Peyer's patch (tissue), 4 donors: ENCODE data around the gene PCDH19.

Experiments used
- POLR2A ChIP-seq, 2 donors: fragments of 450-650 bp; IDR thresholded peaks; one replicate each; pipeline ENCODE4 v1.5.1; 2017; ENCODE audit warnings: antibody characterized with exemption in 2 of 2, mild to moderate bottlenecking in 2 of 2, moderate library complexity in 2 of 2
- TF ChIP-seq, protein P1 (sequence below), 6 experiments: fragments of 450-650 bp in 4 of 6; fragments of 200-600 bp in 2 of 6; sonication (generic) in 1 of 6; IDR thresholded peaks; one replicate each; pipeline ENCODE4 v1.5.1; 2017 to 2019; ENCODE audit warnings: antibody characterized with exemption in 6 of 6, mild to moderate bottlenecking in 3 of 6, moderate library complexity in 1 of 6

DNA sequence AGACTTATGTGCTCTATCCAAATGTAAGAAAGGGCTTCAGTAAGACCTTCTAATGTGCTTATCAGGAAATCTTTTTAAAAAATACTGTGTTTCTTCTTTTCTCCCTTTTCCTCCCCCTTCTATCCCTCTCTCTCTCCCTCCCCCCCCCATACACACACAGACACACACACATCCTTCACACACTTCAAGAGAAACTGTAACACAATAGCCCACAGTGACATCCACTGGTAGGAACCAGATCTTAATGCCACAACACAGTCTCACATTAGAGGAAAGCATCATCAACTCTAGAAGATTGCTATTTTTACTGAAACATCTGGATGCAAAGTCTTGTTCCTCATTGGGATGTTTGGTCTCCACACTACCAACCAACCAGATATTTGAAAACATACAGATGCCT, 4.6 kb downstream of the PCDH19 start:
- TF ChIP-seq, protein P1, sequence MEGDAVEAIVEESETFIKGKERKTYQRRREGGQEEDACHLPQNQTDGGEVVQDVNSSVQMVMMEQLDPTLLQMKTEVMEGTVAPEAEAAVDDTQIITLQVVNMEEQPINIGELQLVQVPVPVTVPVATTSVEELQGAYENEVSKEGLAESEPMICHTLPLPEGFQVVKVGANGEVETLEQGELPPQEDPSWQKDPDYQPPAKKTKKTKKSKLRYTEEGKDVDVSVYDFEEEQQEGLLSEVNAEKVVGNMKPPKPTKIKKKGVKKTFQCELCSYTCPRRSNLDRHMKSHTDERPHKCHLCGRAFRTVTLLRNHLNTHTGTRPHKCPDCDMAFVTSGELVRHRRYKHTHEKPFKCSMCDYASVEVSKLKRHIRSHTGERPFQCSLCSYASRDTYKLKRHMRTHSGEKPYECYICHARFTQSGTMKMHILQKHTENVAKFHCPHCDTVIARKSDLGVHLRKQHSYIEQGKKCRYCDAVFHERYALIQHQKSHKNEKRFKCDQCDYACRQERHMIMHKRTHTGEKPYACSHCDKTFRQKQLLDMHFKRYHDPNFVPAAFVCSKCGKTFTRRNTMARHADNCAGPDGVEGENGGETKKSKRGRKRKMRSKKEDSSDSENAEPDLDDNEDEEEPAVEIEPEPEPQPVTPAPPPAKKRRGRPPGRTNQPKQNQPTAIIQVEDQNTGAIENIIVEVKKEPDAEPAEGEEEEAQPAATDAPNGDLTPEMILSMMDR (IDR thresholded peaks at IDR 0.05) = no peak
- no peak for TF ChIP-seq POLR2A (IDR thresholded peaks at IDR 0.05)
